ENCODE data around the gene SCYL1.
"Not testable (repeated sequence)": the region's sequence is repeated elsewhere in the genome, so short reads cannot be mapped to it uniquely, and the experiment has no call there.

SCYL1 gene

DNA sequence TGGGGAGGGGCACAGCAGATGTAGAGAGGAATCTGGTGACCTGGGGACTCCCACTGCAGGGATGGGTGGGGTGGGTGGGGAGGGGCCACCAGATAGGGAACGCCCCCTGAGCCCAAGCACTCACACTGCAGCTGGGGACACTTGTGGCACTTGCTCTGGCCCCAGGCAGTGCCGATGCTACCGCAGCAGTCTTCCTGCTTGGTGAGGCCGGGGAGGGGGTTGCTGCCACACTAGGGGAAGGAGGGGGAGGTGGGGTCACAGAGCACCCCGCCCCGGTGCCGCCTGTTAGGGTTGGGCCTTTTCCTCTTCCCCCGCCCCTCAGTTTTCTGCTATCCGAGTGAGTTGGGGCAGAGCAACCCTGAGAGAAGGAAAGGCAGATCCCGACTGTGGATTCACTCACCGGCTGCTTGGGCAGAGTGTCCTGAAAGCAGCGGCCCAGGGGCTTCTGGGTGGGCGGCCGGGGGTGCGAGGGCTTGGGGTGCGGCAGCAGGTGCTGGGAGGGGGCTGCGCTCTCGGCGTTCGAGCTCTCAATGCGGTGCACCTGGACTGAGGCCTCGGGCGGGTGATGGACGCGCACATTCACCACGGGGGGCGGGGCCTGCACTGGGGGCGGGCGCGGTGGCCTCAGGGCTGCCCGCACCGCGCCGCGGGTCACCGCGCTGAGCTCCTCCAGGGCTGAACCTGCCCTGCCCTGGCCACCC lies 28.6 kb downstream of the SCYL1 start:
- DNase-seq (ENCODE audit: low read depth in 2 of 2), result no peak

DNA sequence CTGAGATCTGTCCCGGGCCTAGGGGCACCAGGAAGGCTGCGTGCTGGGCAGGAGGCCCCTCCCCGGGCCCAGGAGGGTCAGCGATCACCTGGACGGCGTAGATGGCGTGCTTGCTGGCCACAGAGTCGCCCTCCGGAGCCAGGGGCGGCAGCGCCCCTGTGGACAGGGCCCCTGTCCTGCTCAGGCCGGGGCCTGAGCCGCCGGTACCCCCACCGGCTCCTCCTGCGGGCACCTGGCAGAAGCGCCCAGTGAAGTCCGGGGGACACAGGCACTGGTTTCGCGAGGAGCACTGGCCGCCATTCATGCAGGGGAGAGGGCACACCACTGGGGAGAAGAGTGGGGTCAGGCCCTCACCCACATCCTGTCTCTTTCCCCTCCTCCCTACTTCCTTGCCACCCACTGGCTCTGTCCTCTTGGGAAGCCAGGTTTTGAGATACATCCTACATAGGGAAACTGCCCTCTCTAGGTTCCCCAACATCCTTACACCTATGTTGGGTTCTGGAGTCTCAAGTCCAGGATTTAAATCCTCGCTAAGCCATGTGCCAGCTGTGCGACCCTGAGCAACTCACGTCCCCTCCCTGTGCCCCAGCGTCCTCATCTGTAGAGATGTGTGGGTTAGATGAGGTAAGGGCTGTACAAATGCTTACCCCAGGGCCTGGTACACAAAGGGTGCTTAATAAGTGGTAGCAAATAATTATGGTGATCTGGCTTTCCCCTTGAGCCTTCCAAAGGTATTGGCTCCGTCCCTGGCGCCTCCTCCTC lies 29.4 kb downstream of the SCYL1 start:
- DNase-seq (ENCODE audit: low read depth in 2 of 2), result no peak

DNA sequence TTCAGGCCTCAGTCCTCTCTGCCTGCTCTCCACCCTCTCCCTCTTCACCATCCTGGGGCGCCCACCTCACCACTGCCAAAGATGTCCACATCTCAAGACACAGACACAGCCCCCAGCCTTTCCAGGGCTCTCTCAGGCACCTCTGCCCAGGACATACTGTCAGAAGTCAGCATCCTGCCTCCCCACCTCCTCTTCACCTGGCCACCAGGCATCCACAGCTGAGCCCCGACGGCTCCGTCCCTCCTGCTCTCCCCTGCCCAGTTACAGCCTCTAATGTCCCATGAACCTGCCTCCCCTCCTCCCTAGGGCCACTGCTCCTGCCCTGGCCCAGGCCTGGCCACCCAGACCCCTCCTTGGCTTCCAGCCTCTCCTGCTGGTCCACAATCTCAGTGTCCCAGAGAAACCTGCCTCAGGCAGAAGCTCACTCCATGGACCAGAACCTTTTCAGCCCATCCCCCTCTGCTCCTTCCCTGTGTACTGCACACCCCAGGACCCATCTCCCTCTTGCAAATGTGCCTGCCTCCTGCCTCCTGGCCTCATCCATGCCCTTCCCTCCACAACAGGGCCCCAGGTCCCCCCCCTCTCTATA lies 30.1 kb downstream of the SCYL1 start:
- no peak for DNase-seq (ENCODE audit: low read depth in 2 of 2)

DNA sequence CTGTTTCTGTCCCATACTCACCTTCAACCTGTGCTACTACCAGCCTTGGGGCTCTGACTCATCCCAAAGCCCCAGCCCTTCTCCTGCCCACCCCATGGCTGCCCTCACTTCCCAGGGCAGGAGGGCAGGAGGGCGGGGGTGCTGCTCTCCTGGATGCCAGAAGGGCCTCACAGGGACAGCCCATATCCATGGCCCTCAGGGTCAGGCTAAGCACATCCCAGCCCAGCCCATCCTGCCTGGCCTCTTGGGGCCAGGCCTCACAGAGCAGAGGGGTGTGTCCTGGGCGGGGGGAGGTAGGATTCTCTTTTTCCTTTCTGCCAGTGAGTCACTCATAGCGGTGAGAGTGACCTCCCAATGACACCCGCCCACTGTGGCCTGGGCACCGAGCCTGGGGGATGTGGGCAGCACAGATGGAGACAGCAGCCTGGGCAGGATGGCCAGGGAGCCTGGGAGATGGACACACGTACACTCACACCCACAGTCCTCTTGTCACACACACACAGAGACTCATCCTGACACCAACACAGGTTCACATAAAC lies 30.9 kb downstream of the SCYL1 start:
- no peak for DNase-seq (ENCODE audit: low read depth in 2 of 2)

DNA sequence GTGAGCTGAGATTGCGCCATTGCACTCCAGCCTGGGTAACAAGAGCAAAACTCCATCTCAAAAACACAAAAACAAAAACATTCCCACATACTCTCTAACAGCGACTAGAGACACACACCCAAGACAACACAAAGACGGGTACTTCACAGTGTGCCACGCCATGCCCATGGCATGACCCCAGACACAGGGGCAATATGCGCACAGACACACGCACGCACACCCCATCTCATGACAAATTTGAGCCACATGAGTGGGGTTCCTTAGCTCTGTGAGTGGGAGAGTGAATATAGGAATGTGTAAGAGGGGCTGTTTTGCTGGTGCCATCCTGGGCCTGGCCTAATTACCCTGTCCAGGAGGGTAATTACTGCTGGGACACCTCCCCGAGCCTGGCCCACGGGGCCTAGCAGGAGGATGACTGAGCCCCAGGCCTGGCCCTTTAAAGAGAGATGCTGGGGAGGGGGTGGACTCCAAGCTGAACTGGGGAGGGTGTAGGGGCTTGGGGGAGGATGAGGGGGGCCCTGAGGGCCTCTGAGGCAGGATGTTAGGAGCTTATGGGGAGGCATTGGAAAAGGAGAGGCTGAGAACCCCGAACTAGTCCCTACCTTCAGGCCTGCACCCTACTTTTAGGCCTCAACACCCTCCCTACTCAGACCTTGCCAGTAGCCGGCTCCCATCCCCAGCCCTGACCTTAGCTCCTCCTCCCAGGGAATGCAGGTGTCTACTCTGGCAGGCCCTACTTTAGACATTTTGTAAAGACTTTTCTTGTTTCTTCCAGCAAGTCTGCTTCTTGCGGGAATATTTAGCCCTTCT lies 31.8 kb downstream of the SCYL1 start:
- no peak for DNase-seq (ENCODE audit: low read depth in 2 of 2)

DNA sequence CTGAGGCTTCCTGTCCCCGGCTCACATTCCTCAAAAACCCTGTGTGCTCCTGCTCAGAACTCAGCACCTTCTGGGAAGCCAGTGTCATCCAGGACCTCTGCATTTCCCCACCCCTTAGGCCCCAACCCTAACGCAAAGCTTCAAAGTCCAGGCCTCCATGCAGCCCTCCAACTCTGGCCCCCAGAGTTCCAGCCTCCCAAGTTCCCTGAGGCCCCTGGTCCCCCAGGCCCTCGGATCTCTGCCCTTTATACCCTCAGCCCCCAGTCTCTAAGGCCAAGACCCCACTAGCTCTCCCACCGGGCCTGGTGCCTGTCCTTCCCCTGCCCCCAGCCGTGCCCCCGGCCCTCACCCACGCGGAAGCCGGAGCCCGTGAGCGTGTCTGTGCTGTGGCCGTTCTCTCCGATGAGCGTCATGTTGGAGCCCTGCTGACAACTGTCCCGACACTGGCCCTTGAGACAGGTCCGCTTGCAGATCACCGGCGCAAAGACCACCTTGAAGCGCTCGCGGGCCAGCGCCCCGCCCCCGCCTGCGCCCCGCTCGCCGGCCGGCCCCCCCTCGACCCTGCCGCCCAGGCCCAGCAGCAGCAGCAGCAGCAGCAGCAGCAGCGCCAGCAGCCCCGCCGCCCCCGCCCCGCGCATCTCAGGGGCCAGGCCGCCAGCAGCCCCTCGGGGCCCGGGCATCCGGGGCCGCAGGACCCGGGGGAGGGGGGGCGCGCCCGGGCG lies 32.6 kb downstream of the SCYL1 start:
- DNase-seq (ENCODE audit: low read depth in 2 of 2), result no peak

DNA sequence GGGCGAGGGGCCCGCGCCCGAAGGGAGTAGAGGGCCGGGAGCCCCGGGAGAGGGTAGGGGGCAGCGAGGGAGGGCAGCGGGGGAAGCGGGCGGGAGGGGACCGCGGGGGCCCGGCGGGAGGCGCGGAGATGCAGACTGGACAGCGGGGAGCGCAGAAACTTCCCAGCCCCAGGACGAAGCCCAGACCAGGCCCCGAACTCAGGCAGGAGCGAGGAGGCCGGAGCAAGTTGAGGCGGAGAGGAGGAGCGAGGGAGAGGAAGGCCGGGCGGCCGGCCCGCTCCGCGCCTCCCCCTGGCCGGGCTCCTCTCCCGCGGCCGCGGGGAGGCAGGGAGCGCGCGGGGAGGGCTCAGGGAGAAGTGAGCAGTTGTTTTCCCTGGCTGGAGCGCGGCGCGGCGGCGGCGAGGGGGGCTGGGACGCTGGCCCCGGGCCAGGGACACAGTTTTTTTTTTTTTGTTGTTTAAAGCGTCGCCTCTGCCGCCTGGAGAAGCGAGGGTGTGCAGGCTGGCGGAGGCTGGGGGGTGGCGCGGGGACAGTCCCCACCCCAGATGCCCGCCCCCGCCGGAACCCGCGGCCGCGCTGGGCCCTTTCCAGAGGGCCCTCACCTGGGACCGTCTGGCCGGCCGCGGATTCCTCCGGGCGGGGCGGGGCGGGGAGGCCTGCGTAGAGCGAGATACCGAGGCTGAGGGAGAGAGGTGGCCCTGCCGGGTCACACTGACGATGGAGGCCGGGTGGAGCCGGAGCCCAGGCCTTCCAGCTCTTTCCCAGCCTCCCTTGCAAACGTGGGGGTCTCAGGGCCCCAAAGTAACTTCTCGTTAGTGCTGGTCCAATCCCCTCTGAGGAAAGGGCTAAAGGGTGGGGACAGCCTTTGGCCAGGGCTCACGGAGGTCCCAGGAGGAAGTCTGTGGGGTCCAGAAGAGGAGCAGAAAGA lies 33.4 kb downstream of the SCYL1 start, which contains the start of gene LTBP3:
TSS of gene LTBP3 (minus strand) at position 358 of the 928 bp plus-strand sequence. CDS start 400 bp downstream, outside the sequence.
- no peak for DNase-seq (ENCODE audit: low read depth in 2 of 2)

DNA sequence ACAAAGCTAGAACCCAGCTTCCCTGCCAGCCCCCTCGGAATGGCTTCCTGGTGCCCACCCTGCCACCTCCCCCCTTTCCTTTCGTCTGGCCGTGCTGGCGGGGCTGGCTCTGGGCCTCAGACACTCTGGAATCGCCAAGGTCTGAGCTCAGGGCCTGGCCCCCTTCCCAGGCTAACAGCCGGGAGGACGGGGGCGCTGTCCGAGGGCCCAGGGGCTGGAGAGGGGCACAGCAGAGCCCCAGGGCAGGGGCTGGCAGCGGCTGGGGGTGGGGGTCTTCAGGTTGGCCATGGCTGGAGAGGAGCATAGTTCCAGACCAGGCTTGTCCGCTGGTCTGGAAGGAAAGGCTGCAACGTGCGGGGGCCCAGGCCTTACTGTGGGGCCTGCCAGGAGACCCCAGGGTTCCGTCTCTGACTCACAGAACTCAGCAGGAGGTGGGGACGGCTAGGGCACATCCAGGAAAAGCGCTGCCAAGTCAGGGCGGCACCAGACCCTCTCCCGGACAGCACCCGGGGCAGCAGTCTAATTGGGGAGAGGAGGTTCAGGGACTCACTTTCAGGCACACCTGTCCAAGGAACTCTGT lies 34.1 kb downstream of the SCYL1 start:
- DNase-seq (ENCODE audit: low read depth in 2 of 2), result no peak

DNA sequence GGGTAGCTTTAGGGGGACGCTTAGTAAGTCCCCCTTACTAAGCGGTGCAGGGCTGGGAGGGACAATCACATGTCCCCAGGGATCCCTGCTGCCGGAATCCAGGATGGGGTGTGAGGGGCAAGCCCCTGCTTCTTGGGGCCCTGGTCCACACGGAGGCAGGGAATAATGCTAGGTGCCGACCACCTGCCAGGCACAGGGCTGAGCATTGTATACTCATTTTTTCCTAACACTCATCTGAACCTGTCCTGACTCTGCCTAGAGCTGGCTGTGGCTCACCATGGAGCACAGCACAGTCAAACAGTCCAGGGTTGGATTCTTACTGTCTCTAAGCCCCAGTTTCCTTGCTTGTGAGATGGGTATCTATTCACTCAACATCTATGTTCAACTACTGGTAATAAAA lies 34.7 kb downstream of the SCYL1 start:
- no peak for DNase-seq (ENCODE audit: low read depth in 2 of 2)

DNA sequence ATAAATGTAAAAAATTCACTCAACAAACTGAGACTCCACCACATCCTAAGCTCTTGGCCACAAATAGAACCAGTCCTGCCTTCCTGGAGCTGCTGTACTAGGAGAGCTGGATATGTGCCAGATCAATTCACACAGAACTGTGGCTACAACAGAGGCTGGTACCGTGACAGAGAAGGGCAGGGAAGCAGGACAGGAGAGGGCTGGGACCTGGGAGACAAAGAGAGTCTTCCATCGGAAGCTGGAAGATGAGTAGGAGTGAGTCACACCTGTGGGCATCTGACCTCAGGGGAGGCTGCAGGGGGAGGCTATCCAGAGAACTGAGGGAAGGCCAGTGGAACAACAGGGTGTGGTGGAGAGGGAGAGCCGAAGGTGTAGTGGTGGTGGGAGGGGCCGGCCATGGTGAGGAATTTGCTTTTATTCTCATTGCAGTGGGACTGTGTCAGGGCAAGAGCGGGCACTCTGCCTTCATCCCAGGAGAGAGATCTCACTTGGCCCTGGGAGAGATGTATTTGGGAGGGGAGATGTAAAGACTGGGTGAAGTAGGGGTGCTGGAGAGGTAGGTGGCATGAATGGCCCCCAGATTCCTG lies 35.2 kb downstream of the SCYL1 start:
- DNase-seq (ENCODE audit: low read depth in 2 of 2), result no peak

DNA sequence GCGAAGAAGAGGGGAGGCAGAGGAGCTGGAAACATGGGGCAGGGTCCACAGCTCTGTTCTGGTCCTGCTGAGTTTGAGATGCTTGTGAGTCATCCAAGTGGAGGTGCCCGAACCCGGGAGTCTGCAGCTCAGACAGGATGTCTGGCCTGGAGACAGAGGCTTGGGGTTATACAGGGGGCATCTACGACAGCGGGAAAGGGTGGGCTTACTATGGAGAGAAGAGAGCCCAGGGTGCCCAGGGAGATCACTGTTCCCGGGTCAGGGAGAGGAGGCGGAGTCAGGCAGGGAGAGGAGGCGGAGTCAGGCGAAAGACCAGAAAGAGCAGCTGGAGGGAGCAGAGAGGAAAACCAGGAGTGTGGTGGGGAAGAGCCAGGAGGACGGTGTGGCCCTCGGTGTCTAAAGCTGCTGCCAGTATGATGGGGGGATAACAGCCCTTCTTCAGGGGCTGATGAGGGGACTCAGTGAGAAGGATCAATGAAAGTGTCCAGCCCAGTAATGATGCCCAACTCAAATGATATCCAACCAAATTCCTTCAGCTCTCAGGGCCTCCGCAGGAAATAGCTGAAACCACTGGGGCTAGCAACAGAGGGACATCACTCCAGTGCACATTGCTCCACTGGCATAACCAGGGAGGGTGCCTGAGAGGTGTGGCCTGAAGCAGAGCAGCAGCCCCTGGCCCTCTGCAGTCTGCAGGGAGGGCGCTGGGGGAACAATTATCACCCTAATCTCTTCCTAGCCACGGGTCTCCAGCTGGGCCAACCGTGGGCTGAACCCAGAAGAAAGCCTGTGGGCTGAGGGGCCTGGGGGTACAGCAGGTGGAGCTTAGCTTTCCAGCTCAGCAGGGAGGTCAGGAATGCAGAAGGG lies 35.9 kb downstream of the SCYL1 start:
- DNase-seq (ENCODE audit: low read depth in 2 of 2), result no peak

DNA sequence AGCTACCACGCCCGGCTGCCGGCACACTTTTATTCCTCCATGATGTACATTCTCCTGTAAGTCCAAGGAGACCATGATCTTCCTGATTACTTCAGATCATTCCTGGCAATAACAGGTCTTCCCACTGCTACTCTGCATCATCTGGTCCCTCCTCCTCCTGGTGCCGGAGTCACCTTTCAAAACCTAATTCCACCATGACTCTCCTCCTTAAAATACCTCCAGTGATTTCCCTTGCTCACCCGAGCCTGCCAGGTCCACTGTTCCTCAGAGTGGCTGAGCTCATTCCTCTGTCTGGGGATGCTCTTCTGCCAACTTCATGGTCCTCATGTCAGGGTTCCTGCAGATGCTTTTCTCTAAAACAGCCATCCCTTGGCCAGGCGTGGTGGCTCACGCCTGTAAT lies 37.1 kb downstream of the SCYL1 start:
- no peak for DNase-seq (ENCODE audit: low read depth in 2 of 2)

DNA sequence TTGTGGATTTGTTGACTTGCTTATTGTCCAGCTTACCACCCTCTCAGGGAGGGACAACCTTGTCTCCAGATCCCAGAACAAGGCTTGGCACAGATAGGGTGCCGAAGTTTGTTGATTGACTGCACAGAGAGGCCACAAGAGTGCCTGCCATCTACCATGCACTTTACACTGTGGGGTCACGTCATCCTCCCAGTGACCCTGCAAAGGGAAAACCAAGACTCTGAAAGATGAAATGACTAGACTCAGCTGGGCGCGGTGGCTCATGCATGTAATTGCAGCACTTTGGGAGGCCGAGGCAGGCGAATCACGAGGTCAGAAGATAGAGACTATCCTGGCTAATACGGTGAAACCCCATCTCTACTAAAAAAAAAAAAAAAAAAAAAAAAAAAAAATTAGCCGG lies 37.9 kb downstream of the SCYL1 start:
- DNase-seq (ENCODE audit: low read depth in 2 of 2), result no peak

DNA sequence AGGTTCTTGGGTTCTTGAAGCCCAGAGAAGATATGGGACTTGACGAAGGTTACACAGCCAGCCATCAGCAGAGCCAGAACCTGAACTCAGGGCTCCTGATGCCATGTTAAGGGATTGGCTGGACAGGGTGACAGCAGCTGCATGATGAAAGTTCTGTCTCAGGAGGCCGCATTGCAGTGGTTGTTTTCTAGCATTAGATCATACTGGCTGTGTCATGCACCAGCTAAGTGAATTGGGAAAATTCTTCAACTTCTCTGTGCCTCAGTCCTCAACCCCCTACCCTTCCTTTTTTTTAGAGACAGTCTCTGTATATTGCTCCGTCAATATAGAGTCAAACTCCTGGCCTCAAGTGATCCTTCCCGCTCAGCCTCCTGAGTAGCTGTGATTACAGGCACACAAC lies 38.7 kb downstream of the SCYL1 start:
- no peak for DNase-seq (ENCODE audit: low read depth in 2 of 2)

DNA sequence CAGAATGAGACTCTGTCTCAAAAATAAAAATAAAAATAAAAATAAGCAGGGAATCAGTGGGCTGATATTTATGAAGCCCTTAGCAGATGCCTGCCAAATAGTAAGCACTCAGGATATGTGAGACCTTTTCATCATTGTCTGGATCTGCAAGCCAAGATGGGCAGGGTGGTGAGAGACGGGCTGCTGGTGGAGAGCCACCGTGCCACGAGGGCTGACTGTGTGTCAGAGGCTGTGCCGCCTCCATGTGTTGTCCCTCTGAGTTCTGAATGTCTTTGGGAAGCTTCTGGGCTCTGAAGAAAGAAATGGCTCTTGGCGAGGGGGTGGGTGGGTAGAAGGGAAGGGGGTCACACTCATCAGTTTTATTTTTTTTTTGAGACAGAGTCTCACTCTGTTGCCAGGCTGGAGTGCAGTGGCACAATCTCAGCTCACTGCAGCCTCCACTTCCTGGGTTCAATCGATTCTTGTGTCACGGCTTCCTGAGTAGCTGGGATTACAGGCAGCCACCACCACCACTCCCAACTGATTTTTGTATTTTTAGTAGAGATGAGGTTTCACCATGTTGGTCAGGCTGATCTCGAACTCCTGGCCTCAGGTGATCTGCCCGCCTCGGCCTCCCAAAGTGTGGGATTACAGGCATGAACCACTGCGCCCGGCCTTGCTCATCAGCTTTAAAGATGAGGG lies 40.1 kb downstream of the SCYL1 start:
- not testable (repeated sequence) for DNase-seq (ENCODE audit: low read depth in 2 of 2)

DNA sequence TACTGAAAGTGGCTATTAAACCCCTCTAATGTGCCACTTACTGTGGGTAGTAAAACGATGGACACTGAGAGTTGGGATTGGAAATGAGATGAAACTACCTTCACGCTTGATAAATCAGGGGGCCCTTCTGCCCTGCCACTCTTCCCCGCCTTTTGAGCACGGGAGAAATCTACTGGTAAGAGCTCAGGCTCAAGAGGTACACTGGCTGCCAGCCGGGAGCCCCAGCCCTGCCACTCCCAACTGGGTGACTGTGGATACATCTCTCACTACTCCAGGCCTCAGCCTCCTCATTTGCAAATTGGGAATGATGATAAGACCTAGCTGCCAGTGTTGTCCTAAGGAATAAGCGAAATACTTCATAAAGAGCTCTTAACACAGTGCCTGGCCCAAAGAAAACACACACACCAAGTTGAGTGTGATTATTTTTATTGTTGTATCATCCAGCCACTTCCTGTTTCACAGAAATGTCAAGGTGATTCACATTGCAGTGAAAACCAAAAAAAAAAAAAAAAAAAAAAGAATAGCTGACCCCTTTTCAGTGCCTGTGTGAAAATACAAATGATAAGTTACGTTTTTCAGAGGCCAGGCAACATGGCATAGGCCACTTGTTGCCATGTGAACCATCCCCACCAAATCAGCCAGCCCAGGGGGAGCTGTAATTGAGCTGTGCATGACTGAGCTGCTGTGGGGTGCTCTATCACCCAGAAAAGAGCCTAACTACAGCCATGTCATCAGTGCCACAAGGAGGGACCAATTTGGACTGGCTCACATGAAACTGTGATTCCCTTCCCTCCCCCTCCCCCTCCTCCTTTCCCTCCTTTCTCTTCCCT lies 41.0 kb downstream of the SCYL1 start:
- DNase-seq (ENCODE audit: low read depth in 2 of 2), result no peak
